Measurements from ENCODE around the gene FBLN7.
"Not testable (repeated sequence)": the region's sequence is repeated elsewhere in the genome, so short reads cannot be mapped to it uniquely, and the experiment has no call there.

The FBLN7 gene

DNA sequence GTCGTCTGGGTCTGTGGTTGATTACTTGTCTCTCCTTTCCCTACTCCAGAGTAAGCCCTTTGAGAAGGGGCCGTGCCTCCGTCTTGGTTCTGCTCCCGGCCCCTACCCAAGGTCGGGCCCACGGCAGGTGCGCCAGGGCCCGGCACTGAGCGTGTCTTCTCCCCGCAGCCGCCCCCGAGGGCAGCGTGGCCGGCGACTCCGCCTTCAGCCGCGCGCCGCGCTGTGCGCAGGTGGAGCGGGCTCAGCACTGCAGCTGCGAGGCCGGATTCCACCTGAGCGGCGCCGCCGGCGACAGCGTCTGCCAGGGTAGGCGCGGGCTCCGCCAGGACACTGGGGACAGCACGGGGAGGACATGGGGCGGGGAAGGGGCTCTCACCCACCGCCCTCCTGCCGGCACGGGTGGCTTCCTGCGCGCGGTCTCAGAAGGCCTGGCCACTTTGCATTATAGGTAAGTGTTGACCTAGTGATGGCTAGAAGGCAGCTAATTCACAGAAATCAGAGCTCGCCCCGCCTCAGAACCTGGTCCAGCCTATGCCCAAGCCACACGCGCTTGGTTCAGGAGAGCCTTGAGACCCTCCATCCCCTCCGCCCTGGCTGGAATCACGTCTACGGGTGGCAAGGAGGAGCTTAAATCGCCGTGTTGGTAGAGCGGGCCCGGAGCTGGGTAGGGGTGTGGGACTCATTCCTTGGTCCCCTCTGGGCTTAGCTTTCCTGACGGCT is 43.5 kb downstream of the FBLN7 start:
- DNase-seq (ENCODE audit: insufficient read length, low spot score), result no peak
- no peak for FAIRE-seq

DNA sequence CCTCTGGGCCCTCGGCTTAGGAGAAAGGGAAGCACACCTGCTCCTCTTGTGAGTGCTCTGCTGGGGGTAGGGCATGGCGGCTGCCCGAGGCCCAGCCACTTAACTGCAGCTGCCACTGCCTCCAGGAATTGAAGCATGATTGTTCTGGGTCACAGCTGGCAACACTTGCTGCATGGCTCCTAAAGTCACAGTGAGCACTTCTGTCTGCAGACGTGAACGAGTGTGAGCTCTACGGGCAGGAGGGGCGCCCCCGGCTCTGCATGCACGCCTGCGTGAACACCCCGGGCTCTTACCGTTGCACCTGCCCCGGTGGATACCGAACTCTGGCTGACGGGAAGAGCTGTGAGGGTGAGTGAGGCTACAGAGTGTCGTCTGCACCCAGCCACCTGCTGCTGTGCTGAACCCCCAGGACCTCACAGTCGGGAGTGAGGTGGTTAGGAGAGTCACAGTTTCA is 44.4 kb downstream of the FBLN7 start:
- no peak for DNase-seq (ENCODE audit: insufficient read length, low spot score)
- FAIRE-seq, result no peak

DNA sequence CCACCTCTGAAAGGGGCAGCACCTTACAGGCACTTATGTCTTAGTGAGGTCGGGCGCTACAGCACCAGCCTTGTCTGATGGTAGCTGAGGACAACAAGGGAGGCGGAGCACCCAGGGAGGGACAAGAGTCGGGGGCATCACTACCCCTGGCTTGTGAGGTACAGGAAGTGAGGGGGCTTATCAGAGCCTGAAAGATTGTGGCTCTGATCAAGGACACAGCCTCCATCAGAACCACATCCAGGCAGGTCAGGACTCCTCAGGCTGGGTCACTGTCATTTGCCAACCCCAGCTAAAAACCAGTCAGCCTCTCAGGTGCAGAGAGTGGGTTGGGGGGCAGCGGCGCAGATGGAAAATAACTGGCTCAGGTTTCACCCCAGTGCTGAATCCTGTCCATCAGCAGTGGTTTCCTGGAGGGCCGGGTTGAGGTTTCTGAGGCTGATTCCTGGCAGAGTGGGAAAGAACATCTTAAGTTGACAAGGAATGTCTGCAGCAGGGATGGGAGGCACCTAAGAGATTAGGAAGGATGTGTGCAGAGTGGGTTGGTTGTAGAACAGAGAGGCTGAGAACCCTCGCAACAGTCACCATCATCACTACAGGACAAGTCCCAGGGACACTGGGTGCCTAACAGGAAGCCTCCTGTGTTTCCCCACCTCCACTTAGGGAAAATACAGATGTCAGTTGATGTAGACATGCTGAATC is 45.3 kb downstream of the FBLN7 start:
- DNase-seq (ENCODE audit: insufficient read length, low spot score) (no peak), FAIRE-seq (no peak)

DNA sequence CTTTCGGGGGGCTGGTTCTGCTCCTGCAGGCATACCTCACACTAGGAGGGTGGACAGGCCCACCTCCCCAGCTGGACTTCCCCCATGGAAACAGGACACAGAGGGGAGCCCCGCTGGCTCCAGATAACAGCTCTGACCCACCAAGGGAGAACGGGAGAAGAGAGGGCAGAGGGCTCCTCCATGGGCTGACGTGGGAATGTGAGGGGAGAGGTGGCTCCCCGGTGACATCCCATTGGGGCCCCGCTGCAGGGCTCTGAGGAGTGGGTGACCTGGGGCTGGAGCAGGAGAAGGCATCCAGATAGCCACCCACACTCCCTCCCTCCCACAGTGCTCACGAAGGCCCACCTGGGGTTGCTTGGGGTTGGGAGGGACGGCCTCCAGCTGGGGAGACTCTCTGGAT is 45.9 kb downstream of the FBLN7 start:
- FAIRE-seq (no peak), DNase-seq (ENCODE audit: insufficient read length, low spot score) (no peak)

DNA sequence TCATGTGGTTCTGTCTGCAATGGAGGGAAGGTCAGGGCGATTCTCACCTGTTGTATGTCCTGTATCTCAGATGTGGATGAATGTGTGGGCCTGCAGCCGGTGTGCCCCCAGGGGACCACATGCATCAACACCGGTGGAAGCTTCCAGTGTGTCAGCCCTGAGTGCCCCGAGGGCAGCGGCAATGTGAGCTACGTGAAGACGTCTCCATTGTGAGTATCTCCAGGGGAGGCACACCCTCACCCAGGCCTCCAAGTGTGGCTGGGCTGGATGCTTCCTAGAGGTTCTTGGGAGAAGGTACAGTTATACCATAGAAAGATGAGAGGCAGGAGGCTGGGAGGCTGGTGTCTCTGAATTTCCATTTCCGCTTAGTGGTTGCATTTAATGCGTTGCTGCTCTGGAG is 46.9 kb downstream of the FBLN7 start:
- no peak for FAIRE-seq
- no peak for DNase-seq (ENCODE audit: insufficient read length, low spot score)

DNA sequence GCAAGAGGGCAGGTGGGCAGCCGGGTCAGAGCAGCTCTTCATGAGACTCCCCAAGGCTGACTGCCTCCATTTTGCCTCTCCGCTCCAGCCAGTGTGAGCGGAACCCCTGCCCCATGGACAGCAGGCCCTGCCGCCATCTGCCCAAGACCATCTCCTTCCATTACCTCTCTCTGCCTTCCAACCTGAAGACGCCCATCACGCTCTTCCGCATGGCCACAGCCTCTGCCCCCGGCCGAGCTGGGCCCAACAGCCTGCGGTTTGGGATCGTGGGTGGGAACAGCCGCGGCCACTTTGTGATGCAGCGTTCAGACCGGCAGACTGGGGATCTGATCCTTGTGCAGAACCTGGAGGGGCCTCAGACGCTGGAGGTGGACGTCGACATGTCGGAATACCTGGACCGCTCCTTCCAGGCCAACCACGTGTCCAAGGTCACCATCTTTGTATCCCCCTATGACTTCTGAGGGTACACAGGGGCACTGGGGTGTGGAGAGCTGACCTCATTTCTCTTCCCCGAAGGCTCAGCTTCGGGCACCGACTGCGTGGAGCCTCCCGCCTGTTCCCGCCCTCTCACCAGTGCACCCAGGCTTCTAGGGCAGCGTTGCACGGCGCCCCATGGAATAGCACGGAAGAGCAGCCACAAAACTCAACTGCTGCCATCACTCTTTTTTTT is 49.0 kb downstream of the FBLN7 start:
- FAIRE-seq (no peak), DNase-seq (ENCODE audit: insufficient read length, low spot score) (no peak)

DNA sequence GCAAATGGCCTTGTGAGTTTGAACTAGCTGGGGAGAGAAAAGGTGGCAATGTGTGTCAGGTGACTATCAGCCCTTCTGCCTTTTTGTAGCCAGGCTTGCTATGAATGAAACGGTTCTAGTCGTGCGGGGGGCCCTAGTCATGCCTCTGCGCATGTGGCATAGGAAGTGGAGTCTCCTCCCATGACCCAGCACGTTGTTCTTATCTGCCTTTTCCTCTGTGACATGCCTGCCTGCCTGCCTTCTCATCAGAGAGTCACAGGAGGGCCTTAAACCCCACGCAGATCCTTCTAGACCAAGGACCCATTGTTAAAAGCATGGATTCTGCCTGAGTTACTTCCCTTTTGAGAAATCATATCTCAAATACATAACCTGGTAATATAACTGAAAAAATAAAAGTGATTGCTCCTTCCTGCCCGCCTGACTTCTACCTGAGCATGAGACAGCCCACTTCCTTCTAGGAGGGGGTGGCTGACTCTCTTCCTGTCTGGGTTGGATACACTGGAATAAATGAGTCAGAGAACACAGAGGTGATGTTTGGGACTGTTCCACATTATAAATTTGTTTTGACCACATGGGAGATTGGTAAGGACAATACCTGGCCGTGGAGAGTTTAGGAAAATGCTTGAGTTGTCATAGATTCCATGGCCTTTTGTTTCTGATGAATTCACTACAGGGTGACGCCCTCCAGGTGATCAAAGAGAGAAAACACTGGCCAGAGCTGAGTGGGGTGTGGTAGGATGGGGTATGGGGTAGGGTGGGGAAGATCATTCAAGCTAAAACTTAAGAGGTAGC is 49.8 kb downstream of the FBLN7 start:
- DNase-seq (ENCODE audit: insufficient read length, low spot score), result no peak

DNA sequence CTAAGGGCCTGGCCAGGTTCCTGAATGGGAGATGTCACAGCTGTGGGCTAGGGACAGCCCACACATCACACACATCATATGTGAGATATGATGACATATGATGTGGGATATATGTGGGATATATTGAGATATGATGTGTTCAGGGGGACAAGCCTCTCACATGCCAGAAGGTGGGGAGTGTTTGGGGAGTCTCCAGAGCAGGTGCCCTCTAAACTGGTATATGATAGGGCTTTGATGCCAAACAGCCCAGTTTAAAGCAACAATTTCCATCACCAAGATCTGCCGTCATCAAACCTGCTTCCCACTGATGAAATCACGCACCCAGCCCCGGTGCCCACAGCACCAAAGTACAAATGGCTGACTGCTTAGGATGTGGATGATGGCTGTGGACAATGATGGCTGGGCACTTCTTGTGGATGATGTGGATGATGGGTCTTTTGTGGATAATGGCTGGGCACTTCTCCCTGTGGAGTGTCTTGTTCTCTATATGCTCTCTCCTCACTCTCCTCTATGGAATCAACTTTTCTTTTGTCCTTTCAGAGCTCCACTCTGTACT is 50.9 kb downstream of the FBLN7 start:
- DNase-seq (ENCODE audit: insufficient read length, low spot score) (no peak), FAIRE-seq (no peak)

More for the DNA sequence above, 49.8 kb downstream of the FBLN7 start:
- peak; percentile 52 for FAIRE-seq

DNA sequence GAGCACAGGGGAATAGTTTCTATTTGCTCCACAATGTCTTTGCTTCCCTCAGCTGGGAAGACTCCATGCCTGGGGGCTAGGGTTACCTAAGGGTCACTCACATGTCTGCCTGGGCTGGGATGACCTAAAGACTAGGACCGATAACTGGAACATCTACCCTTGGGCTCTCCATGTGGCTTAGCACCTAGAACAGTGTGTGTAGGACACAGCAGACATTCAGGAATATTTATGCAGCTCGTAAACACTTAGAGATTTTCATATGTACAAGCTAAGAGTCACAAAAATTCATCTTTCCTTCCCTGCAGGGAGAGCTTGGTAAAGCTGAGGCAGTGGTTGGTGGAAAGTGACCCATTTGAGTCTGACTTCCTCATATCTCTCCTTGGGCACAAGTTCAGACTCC is 55.8 kb downstream of the FBLN7 start:
- FAIRE-seq (no peak), DNase-seq (ENCODE audit: insufficient read length, low spot score) (no peak)

DNA sequence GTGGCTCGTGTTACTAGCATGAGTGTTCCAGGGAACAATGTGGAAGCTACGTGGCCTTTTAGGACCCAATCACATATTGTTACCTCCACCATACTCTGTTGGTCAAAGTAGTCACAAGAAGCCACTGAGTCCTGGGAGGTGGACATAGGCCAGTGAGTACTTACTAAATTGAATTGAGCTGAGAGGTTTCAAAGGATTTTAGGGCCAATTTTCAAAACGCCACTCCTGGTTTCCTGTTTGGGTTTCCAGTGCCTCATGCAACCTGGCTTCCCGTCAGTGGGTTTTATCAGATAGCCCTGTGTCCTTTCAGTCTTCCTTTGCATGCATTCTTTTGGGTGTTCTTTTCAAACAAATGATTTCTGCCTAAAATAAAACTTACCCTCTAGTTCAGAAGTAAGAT is 56.3 kb downstream of the FBLN7 start:
- FAIRE-seq (no peak), DNase-seq (ENCODE audit: insufficient read length, low spot score) (no peak)

DNA sequence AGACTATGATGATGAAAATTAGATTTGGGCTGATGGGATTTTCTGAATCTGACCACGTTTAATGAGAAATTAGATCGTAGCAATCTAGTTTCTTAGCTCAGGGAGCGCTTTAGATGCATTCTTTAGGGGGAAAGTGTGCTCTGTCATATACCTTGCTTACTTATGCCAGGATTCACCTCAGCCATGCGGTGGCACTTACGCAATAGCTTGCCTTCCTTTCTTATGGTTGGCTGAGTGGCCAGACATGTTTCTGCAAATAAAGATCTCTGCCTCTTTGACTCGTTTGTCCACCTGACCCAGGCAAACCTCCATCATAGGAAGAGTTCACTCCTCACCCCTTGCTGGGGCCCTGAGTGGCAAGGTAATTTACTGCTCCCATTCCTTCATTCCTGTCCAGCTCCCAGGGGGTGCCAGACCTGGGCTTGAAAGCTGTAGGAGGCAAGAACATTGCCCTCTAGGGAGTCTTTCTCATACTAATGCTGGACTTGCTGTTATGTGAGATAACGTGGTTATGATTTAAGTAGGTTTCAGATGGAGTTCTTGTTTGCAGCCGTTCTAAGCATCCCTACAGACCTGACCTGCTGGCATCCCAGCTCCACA is 57.1 kb downstream of the FBLN7 start:
- no peak for FAIRE-seq
- DNase-seq (ENCODE audit: insufficient read length, low spot score), result no peak

DNA sequence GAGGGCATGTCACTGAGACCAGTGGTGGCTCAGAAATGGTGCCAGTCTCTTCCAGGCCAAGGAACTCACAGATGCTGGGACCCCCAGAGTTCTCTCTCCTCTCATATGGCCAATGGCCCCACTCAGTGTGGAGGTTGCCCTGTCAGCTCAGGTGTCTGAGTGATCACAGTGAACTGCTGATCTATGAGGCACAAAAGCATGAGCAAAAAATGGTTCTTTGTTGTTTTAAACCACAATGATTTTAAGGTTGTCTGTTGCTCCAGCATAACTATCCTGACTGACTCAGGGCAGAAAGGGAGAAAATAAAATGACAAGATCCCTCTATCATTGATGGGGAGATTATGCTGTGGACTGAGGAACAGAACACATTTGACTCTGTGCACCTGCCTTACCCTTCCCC is 57.8 kb downstream of the FBLN7 start:
- DNase-seq (ENCODE audit: insufficient read length, low spot score) (no peak), FAIRE-seq (no peak)

DNA sequence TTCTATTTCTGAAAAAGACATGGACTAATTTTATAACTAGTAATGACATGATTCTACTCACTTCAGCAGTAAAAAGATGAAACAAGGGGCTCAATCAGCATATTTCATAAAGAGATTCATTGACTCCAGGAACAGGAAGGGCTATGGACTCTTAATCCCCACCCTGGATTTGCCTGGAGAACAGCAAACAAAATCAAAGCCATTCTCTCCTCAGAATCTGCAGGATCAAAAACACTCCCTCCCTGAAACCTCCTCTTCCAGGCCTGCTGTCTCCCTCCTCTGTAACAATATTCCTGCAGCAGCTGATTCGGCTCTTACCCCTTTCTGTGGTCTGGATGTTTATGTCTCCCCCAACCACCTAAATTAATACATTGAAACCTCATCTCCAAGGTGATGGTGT is 59.7 kb downstream of the FBLN7 start:
- no peak for FAIRE-seq

DNA sequence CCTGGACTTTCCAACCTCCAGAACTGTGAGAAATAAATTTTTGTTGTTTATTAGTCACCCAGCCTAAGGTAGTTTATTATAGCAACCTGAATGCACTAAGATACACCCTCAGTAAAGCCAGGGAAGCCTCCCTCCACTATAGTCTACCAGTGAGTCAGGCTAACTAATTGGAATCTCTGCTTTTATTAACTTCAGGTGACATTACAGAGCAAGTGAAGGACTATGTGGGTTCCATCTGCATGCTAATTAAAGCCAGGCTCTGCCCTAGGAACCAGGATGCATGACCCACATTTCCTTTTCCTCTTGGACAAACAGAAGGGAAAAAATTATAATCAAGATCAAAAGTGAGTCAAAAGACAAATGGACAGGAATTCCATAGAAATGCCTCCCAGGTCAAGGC is 60.6 kb downstream of the FBLN7 start:
- DNase-seq (ENCODE audit: insufficient read length, low spot score) (no peak), FAIRE-seq (no peak)

More for the DNA sequence above, 59.7 kb downstream of the FBLN7 start:
- DNase-seq (ENCODE audit: insufficient read length, low spot score), result no peak

DNA sequence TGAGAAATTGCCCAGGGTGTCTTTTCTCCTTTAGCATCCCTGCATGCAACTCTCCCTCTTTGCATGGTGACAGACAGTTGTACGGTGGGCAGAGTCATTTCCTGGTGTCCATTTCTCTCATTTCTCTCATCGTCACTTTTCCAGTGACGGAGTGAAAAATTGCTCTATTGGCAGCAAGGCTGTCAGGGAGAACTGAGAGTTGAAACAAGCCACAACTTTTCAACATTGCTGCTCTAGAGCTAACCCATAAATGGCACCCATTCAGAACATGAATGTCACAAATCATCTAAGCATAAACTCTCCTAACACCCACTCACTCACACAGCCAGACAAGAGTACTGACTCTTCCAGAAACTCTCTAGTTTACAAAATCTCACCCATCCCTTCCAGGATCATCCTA is 61.0 kb downstream of the FBLN7 start:
- FAIRE-seq, result no peak

DNA sequence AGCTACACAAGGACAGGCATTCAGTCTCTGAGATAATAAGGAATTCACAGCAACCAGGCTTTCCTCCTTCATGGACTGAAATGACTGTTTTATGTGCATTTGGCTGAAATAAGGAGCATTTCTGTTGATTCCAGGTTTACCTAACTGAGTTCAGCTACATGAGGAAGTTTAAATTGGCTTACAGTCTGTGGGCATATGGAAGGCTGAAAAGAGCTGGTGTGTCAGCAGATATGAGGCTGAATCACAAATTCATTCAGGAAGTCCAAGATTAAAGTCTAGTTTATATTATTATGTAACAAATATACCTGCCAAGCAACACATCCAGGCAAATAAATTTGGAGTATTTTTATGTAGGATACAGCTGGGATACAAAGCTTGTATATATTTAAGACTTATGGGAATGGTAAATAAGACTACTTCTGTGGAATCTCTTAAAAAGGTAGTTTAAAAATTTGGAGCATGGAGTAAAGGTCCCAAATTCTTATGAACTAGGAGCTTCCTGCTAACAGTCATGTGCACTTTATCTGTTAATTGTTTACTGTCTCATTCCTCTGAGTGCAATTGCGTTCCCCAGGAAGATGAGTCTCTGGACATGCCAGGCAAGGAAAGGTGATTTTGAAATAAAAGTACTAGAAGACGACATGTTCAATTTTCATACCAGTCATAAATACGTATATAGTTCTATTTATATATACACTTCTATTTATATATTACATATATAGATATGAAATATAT is 63.7 kb downstream of the FBLN7 start:
- DNase-seq (ENCODE audit: insufficient read length, low spot score) (no peak), FAIRE-seq (no peak)

More for the DNA sequence above, 61.0 kb downstream of the FBLN7 start:
- DNase-seq (ENCODE audit: insufficient read length, low spot score), result no peak

DNA sequence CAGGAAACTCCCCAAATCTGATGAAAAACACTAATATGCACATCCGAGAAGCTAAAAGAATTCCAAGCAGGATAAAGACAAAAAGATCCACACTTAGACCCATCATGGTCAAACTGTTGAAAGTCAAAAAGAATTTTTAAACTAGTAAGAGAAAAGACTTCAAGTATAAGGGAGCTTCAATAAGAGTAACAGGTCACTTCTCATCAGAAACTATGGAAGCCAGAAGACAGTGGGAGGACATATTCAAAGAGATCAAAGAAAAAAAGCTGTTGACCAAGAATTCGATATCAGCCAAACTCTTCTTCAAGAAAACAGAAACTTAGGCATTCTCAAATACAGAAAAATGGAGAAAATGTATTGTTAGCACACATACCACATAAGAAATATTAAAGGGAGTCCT is 66.2 kb downstream of the FBLN7 start:
- DNase-seq (ENCODE audit: insufficient read length, low spot score), result no peak
- no peak for FAIRE-seq

DNA sequence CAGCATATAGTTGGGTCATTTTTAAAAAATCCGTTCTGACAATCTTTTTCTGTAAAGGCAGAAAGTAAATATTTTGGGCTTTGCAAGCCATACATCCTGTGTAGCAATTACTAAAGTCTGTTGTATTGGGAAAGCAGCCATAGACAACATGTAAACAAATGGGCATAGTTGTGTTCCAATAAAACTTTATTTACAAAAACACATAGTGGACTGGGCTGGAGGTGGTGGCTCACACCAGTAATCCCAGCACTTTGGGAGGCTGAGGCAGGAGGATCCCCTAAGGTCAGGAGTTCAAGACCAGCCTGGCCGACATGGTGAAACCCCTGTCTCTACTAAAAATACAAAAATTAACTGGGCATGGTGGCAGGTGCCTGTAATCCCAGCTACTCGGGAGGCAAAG is 69.7 kb downstream of the FBLN7 start:
- not testable (repeated sequence) for FAIRE-seq; DNase-seq (ENCODE audit: insufficient read length, low spot score)

DNA sequence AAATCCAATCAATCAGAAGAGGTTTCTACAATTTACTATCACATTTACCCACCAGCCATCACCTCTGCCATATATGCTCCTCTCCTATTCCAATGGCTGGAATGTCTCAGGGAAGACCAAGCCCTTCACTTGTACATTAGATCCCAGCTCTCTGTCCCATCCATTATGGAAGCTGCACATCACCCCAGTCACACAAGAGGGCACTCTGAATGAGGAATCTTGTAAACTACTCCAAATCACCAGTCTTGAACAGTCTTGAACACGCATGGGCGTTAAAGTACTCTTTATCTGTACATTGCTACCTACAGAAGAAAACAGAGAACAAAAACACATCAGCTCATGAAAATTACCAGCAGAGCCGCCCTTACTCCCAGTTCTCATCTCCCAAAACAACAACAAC is 78.0 kb downstream of the FBLN7 start:
- no peak for FAIRE-seq
- peak; percentile 12 for DNase-seq (ENCODE audit: insufficient read length, low spot score)

DNA sequence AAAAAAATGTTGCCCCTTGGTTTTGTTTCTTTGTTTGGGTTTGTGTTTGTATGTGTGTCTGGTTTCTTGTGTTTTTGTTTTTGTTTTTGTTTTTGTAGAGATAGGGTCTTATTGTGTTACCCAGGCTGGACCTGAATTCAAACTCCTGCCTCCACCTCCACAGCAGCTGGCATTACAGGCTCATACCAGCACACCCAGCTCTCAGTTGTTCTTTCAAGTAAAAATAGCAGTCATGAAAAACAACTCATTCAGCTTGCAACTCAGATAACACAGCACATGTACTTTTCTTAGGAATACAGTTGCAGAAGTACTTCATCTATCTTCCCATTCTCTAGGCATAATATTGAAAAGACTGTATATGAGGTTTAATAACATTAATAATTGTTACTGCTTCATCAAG is 79.7 kb downstream of the FBLN7 start:
- no peak for DNase-seq (ENCODE audit: insufficient read length, low spot score)
- no peak for FAIRE-seq

Measured in HTR-8/SVneo (cell line).